NT2/D1 (cell line): ENCODE results near the gene ZNF33B.

Source experiments
- SUZ12 ChIP-seq: IDR thresholded peaks from 2 replicates; pipeline ENCODE4 v1.6.1; 2011; ENCODE audit not compliant: insufficient read length, insufficient read depth; ENCODE audit errors: extremely low read depth
- YY1 ChIP-seq: IDR thresholded peaks from 2 replicates; pipeline ENCODE4 v1.6.1; 2011; ENCODE audit not compliant: insufficient read length, insufficient read depth
- ZNF274 ChIP-seq: IDR thresholded peaks from 2 replicates; pipeline ENCODE4 v1.6.1; 2011; ENCODE audit warnings: mild to moderate bottlenecking, low read depth, low read length

- TF ChIP-seq YY1: no peak
- TF ChIP-seq ZNF274: no peak
- no peak for TF ChIP-seq SUZ12
These were observed 5.8 kb downstream of the ZNF33B start for GRCh38 chr10:42632564-42632963.
